Right cardiac atrium (tissue), 5 donors: ENCODE measurements around the gene RAB3C. TPM values are rescaled to one million over a fixed set of nuclear protein-coding genes. Genes with fewer than 3 reads are reported as not detected.

Experiments used
- ATAC-seq, 2 donors: fragments of 200-7000 bp; cut with Tn5 transposase; one replicate each; pipeline versions ENCODE4 v1.8.0 to v1.9.1; 2020; ENCODE audit warnings: moderate library complexity in 2 of 2, mild to moderate bottlenecking in 1 of 2
- DNase-seq, 3 donors: peaks; one replicate each; pipeline ENCODE4 v3.0.0-alpha.2; 2020
- H3K27ac ChIP-seq: one replicate; pipeline ENCODE4 v1.5.1; 2013; ENCODE audit warnings: mild to moderate bottlenecking, low read length, control low read depth, moderate library complexity
- H3K27me3 ChIP-seq: one replicate; pipeline ENCODE4 v1.6.1; 2013; ENCODE audit not compliant: control insufficient read depth, insufficient read depth
- H3K4me1 ChIP-seq: one replicate; pipeline ENCODE4 v1.6.1; 2013; ENCODE audit warnings: low read length; ENCODE audit not compliant: control insufficient read depth, insufficient read depth
- H3K4me3 ChIP-seq: one replicate; pipeline ENCODE4 v1.5.1; 2013; ENCODE audit warnings: low read length, control low read depth
- H3K9me3 ChIP-seq: one replicate; pipeline ENCODE4 v1.6.1; 2013; ENCODE audit warnings: low read length; ENCODE audit not compliant: control insufficient read depth
- WGBS: extraction: QIAGEN DNeasy Blood & Tissue Kit; methylation state at CpG from one replicate; pipeline ENCODE4 v1.1.7; 2013; 5-methylcytosine and 5-hydroxymethylcytosine counted together
- intact Hi-C, 4 donors: fragments of 100-400 bp; cut with DNase I; formaldehyde crosslinking; loops; one replicate each; pipeline versions ENCODE4 v1.11.0 to v1.14.0; 2022 to 2023
- polyA plus RNA-seq: library from polyadenylated mRNA; stranded (reverse); fragments of 200-250 nt; gene quantifications from one replicate; pipeline ENCODE4 v1.2.3, GENCODE V29; 2013
- total RNA-seq, 4 donors: library from RNA; stranded (reverse); fragmentation: NEBNext Ultra II Directional; extraction: Animal tissue kit (Norgen Biotek cat#: 25700); gene quantifications; one replicate each; pipeline ENCODE4 v1.2.1, GENCODE V29; 2021
- donor health status: healthy with polysubstance abuse.
- donor health status: DM: no; HTN: yes; CAD: no.
- donor health status: DM: no; HTN: no; CAD: no.
- donor health status: DM: no; HTN: yes; CAD: no; lungs with severe emphysema.
- donor health status: DM: yes; HTN: yes; CAD: no.

The RAB3C gene
- total and polyA plus RNA-seq, 5 donors: 0.34 to 1.3 (median 0.53) TPM

- intact Hi-C loops: no loop called here
- H3K27me3 ChIP-seq: no peaks in the 10 kb centered on the region
Observed at GRCh38 chr5:58648846-58649245, 66.0 kb downstream of the RAB3C start.

GRCh38 chr5:58649716-58650115, 66.8 kb downstream of the RAB3C start:
- Histone ChIP-seq H3K9me3 (no peaks in the 10 kb centered on the region), H3K27me3 (no peaks in the 10 kb centered on the region), H3K27ac (no peak overlapping the region), H3K4me3 (no peak overlapping the region), H3K4me1 (no peaks in the 10 kb centered on the region)
- intact Hi-C loops: no loop called here
- no peak for ATAC-seq
- DNase-seq: no peak
- 20% methylated on average over 2 of the region's 2 CpGs for WGBS

More at GRCh38 chr5:58648846-58649245, 66.0 kb downstream of the RAB3C start:
- 82% methylated on average over 4 of the region's 4 CpGs for WGBS
- H3K4me1 ChIP-seq: no peaks in the 10 kb centered on the region
- ATAC-seq (no peak), DNase-seq (no peak)
- no peak overlapping the region for H3K4me3 ChIP-seq
- H3K9me3 ChIP-seq: no peaks in the 10 kb centered on the region
- no peak overlapping the region for H3K27ac ChIP-seq

- 92% methylated on average over 1 of the region's 1 CpG for WGBS
Observed at GRCh38 chr5:58653521-58653920, 70.6 kb downstream of the RAB3C start.

GRCh38 chr5:58666141-58666540, 83.3 kb downstream of the RAB3C start:
- no peaks in the 10 kb centered on the region for H3K27me3 ChIP-seq
- H3K4me3 ChIP-seq: no peak overlapping the region
- DNase-seq (no peak), ATAC-seq (no peak)
- 55% methylated on average over 1 of the region's 1 CpG for WGBS
- no peaks in the 10 kb centered on the region for H3K4me1 ChIP-seq
- intact Hi-C loops: no loop called here
- H3K27ac ChIP-seq: no peak overlapping the region
- no peaks in the 10 kb centered on the region for H3K9me3 ChIP-seq

More at GRCh38 chr5:58653521-58653920, 70.6 kb downstream of the RAB3C start:
- no peak for DNase-seq
- no peaks in the 10 kb centered on the region for H3K9me3 ChIP-seq
- intact Hi-C loops: no loop called here
- no peak overlapping the region for H3K4me3 ChIP-seq
- H3K27me3 ChIP-seq: no peaks in the 10 kb centered on the region
- no peak overlapping the region for H3K27ac ChIP-seq
- ATAC-seq: no peak
- no peaks in the 10 kb centered on the region for H3K4me1 ChIP-seq

- Histone ChIP-seq H3K9me3 (no peaks in the 10 kb centered on the region), H3K27me3 (no peaks in the 10 kb centered on the region), H3K4me3 (no peak overlapping the region), H3K27ac (peak overlapping the region; percentile 54), H3K4me1 (no peaks in the 10 kb centered on the region)
- 46% methylated on average over 8 of the region's 8 CpGs for WGBS
- intact Hi-C loops: no loop called here
- peak; percentile 85 to 96 for ATAC-seq
- DNase-seq: peak in 1 of 3 donors; percentile 36
Observed at GRCh38 chr5:58666598-58667581, 84.0 kb downstream of the RAB3C start.

- no peak for DNase-seq
- no peak overlapping the region for H3K27ac ChIP-seq
Observed at GRCh38 chr5:58670582-58670981, 87.7 kb downstream of the RAB3C start.

GRCh38 chr5:58671155-58671554, 88.3 kb downstream of the RAB3C start:
- no peak overlapping the region for H3K27ac ChIP-seq

More at GRCh38 chr5:58670582-58670981, 87.7 kb downstream of the RAB3C start:
- no peaks in the 10 kb centered on the region for H3K9me3 ChIP-seq
- intact Hi-C loops: no loop called here
- peak; percentile 45 to 53 for ATAC-seq
- WGBS: 52% methylated on average over 2 of the region's 2 CpGs
- H3K4me3 ChIP-seq: no peak overlapping the region
- no peaks in the 10 kb centered on the region for H3K4me1 ChIP-seq
- H3K27me3 ChIP-seq: no peaks in the 10 kb centered on the region

GRCh38 chr5:58672521-58672920, 89.6 kb downstream of the RAB3C start:
- ATAC-seq: no peak
- H3K27me3 ChIP-seq: no peaks in the 10 kb centered on the region
- 92% methylated on average over 2 of the region's 2 CpGs for WGBS
- no peak overlapping the region for H3K4me3 ChIP-seq
- H3K4me1 ChIP-seq: no peaks in the 10 kb centered on the region
- H3K27ac ChIP-seq: no peak overlapping the region
- no peak for DNase-seq
- intact Hi-C loops: no loop called here
- no peaks in the 10 kb centered on the region for H3K9me3 ChIP-seq

More at GRCh38 chr5:58671155-58671554, 88.3 kb downstream of the RAB3C start:
- H3K9me3 ChIP-seq: no peaks in the 10 kb centered on the region
- H3K27me3 ChIP-seq: no peaks in the 10 kb centered on the region
- no peak for ATAC-seq
- no peak overlapping the region for H3K4me3 ChIP-seq
- intact Hi-C loops: no loop called here
- no peaks in the 10 kb centered on the region for H3K4me1 ChIP-seq
- WGBS: 53% methylated on average over 4 of the region's 4 CpGs
- DNase-seq: peak in 1 of 3 donors; percentile 35

- WGBS: 92% methylated on average over 2 of the region's 2 CpGs
- H3K27me3 ChIP-seq: no peaks in the 10 kb centered on the region
- no peak for DNase-seq
Observed at GRCh38 chr5:58674070-58674469, 91.2 kb downstream of the RAB3C start.

GRCh38 chr5:58674711-58675110, 91.8 kb downstream of the RAB3C start:
- 90% methylated on average over 2 of the region's 2 CpGs for WGBS
- H3K4me3 ChIP-seq: no peak overlapping the region

More at GRCh38 chr5:58674070-58674469, 91.2 kb downstream of the RAB3C start:
- intact Hi-C loops: no loop called here
- no peak overlapping the region for H3K4me3 ChIP-seq
- H3K9me3 ChIP-seq: no peaks in the 10 kb centered on the region
- H3K27ac ChIP-seq: no peak overlapping the region
- H3K4me1 ChIP-seq: no peaks in the 10 kb centered on the region
- no peak for ATAC-seq

GRCh38 chr5:58675341-58675740, 92.5 kb downstream of the RAB3C start:
- WGBS: 45% methylated on average over 1 of the region's 1 CpG
- H3K27me3 ChIP-seq: no peaks in the 10 kb centered on the region
- no peak overlapping the region for H3K4me3 ChIP-seq
- H3K4me1 ChIP-seq: no peaks in the 10 kb centered on the region
- ATAC-seq: no peak
- intact Hi-C loops: no loop called here
- no peak overlapping the region for H3K27ac ChIP-seq
- H3K9me3 ChIP-seq: no peaks in the 10 kb centered on the region
- DNase-seq: no peak

More at GRCh38 chr5:58674711-58675110, 91.8 kb downstream of the RAB3C start:
- intact Hi-C loops: no loop called here
- Histone ChIP-seq H3K4me1 (no peaks in the 10 kb centered on the region), H3K27me3 (no peaks in the 10 kb centered on the region), H3K27ac (no peak overlapping the region), H3K9me3 (no peaks in the 10 kb centered on the region)
- DNase-seq (no peak), ATAC-seq (no peak)
